GM10266 (cell line): ENCODE results near the gene MGST1.
A peak's percentile ranks its signal among the peaks of the same experiment; 100 is the strongest.

Source experiments
- DNase-seq: peaks from one replicate; pipeline ENCODE4 v3.0.0; 2012; ENCODE audit errors: extremely low spot score
- CTCF ChIP-seq: IDR thresholded peaks from 2 replicates; pipeline ENCODE4 v1.5.1; 2012; ENCODE audit warnings: mild to moderate bottlenecking, low read depth; ENCODE audit not compliant: control insufficient read depth, insufficient read depth; ENCODE audit errors: missing control alignments

Gene MGST1

GRCh38 chr12:16348435-16349130 lies 1.1 kb downstream of the MGST1 start:
- no peak for TF ChIP-seq CTCF
- no peak for DNase-seq

- no peak for DNase-seq
- TF ChIP-seq CTCF, result no peak
Observed at GRCh38 chr12:16349131-16349460, 1.7 kb downstream of the MGST1 start.

- DNase-seq, result no peak
- no peak for TF ChIP-seq CTCF
Observed at GRCh38 chr12:16350682-16351081, 3.2 kb downstream of the MGST1 start.

- no peak for DNase-seq
- TF ChIP-seq CTCF, result no peak
Observed at GRCh38 chr12:16352481-16352880, 5.0 kb downstream of the MGST1 start.

GRCh38 chr12:16358878-16359277 lies 11.4 kb downstream of the MGST1 start:
- DNase-seq, result no peak
- no peak for TF ChIP-seq CTCF

GRCh38 chr12:16359512-16360491 lies 12.4 kb downstream of the MGST1 start:
- DNase-seq, result no peak
- peak; percentile 49 for TF ChIP-seq CTCF
